Measurements from ENCODE around the gene CYB561. TPM values are rescaled to one million over a fixed set of nuclear protein-coding genes. Genes with fewer than 3 reads are reported as not detected.

The CYB561 gene
- total and polyA plus RNA-seq, 2 of the 4 experiments (the other 2 are of a cell fraction), result 2.5 to 3.0 TPM

DNA sequence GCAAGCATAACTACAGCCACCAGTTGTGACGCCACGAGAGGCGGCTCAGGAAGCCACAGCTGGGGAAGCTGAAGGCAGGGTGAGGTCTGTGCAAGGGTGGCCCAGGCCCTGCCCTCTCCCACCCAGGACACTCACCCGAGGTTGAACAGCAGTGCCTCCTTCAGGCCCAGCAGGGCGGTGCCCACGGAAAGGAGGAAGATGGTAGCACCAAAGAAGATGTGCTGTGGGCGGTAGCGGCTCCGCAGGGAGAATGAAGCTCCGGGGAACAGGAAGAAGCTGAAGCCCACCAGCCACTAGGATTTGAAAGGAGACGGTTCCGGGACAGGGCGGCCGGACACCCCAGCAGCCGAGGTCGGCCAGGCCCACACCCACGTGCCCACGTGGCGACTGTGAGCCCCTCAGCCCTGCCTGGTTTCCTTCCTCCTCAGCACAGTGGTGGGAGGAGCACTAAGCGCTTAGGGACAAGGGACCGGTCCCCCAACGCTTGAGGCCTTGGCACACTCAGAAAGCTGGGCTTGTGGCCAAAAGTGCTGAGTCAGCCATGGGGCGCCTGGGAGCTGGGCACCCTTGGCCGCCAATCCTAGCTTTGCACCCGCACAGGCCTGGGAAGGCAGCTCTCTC lies 11.0 kb downstream of the CYB561 start:
- Histone ChIP-seq H4K5ac (ENCODE audit: low read depth, low read length) (no peak overlapping the region), H3K4me1 (ENCODE audit: control insufficient read depth, insufficient read depth, low read length) (peaks cover 28% of the 10 kb centered on the region), H2AFZ (replicated peaks; ENCODE audit: low read length, poor library complexity) (peak overlapping the region; percentile 60), H3K14ac (replicated peaks; ENCODE audit: low read depth, low read length) (0 out of 2 replicates have a peak overlapping the region, but pooled peaks have one; percentile 29), H3K56ac (ENCODE audit: extremely low read depth, insufficient read depth, low read length) (no peak overlapping the region), H4K20me1 (ENCODE audit: insufficient read depth, low read length) (no peaks in the 10 kb centered on the region; the same call in 1 of the 2 replicates), H2BK15ac (ENCODE audit: low read depth, low read length) (no peak overlapping the region), H3K23ac (ENCODE audit: low read depth, low read length) (no peak overlapping the region), H3K9me3 (ENCODE audit: control insufficient read depth, insufficient read depth, low read length) (no peaks in the 10 kb centered on the region), H2BK20ac (ENCODE audit: low read depth, low read length) (no peak overlapping the region), H3K18ac (ENCODE audit: low read depth, low read length) (no peak overlapping the region), H4K91ac (ENCODE audit: insufficient read depth, low read depth, low read length) (peak overlapping the region; percentile 17), H2AK9ac (replicated peaks; ENCODE audit: low read depth, low read length, poor library complexity) (peak overlapping the region; percentile 60), H3K36me3 (ENCODE audit: control insufficient read depth, insufficient read depth, low read length) (peaks cover 3% of the 10 kb centered on the region; the same call in 1 of the 2 replicates), H3K9ac (ENCODE audit: low read depth, low read length) (no peak overlapping the region), H3K27ac (ENCODE audit: insufficient read depth, low read length) (no peak overlapping the region), H3K79me1 (ENCODE audit: low read depth in 1 of 2, low read length in 2 of 2) (no peaks in the 10 kb centered on the region), H3K4me3 (ENCODE audit: insufficient read depth, low read depth, low read length) (no peak overlapping the region), H2BK5ac (ENCODE audit: low read depth, low read length, poor library complexity, severe bottlenecking) (no peak overlapping the region), H2AK5ac (ENCODE audit: low read depth, low read length) (peak overlapping the region; percentile 84), H2BK120ac (ENCODE audit: low read depth, low read length) (peak overlapping the region; percentile 30; the same call in 1 of the 2 replicates), H3K4ac (ENCODE audit: low read depth, low read length) (no peak overlapping the region; the same call in 1 of the 2 replicates), H3K9me1 (ENCODE audit: insufficient read depth, low read length) (peaks cover 19% of the 10 kb centered on the region), H4K8ac (ENCODE audit: low read depth in 2 of 2, low read length in 2 of 2) (no peak overlapping the region), H3K27me3 (ENCODE audit: control insufficient read depth, insufficient read depth, low read length) (no peaks in the 10 kb centered on the region), H3K4me2 (ENCODE audit: low read depth, low read length) (no peak overlapping the region)
- DNase-seq, result peak; percentile 25
- intact Hi-C loops (cut with micrococcal nuclease), result no loop called here
- in situ Hi-C loops (cut with MboI; ENCODE audit: low sequenced_read_pairs), result no loop called here
- CTCF ChIA-PET, result interaction anchor here (0.6 kb wide), 1 partner anchor 124 kb away, joined by 3 read pairs; no protein-coding TSS in a partner anchor
- no TSS peak for BruUV-seq (replicated peaks)
- dilution Hi-C loops (cut with HindIII; ENCODE audit: low sequenced_read_pairs, unreplicated experiment), result no loop called here
- POLR2A ChIA-PET (ENCODE audit: unreplicated experiment), result no interaction called here
- TF ChIP-seq, protein P1, sequence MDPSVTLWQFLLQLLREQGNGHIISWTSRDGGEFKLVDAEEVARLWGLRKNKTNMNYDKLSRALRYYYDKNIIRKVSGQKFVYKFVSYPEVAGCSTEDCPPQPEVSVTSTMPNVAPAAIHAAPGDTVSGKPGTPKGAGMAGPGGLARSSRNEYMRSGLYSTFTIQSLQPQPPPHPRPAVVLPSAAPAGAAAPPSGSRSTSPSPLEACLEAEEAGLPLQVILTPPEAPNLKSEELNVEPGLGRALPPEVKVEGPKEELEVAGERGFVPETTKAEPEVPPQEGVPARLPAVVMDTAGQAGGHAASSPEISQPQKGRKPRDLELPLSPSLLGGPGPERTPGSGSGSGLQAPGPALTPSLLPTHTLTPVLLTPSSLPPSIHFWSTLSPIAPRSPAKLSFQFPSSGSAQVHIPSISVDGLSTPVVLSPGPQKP (IDR thresholded peaks at IDR 0.05; ENCODE audit: borderline replicate concordance, low read depth, low read length), result no peak
- peak; percentile 69; the same call in 1 of the 2 replicates for TF ChIP-seq NFE2L2 (IDR thresholded peaks at IDR 0.05; ENCODE audit: low read depth, low read length)
- TF ChIP-seq, protein P2, sequence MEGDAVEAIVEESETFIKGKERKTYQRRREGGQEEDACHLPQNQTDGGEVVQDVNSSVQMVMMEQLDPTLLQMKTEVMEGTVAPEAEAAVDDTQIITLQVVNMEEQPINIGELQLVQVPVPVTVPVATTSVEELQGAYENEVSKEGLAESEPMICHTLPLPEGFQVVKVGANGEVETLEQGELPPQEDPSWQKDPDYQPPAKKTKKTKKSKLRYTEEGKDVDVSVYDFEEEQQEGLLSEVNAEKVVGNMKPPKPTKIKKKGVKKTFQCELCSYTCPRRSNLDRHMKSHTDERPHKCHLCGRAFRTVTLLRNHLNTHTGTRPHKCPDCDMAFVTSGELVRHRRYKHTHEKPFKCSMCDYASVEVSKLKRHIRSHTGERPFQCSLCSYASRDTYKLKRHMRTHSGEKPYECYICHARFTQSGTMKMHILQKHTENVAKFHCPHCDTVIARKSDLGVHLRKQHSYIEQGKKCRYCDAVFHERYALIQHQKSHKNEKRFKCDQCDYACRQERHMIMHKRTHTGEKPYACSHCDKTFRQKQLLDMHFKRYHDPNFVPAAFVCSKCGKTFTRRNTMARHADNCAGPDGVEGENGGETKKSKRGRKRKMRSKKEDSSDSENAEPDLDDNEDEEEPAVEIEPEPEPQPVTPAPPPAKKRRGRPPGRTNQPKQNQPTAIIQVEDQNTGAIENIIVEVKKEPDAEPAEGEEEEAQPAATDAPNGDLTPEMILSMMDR (conservative IDR thresholded peaks at IDR 0.05; ENCODE audit: low read depth, low read length), result 0 out of 2 replicates have a peak, but pooled peaks have one; percentile 10
- TF ChIP-seq MAFK (IDR thresholded peaks at IDR 0.05; ENCODE audit: low read depth, low read length), result peak; percentile 98
- ATAC-seq (ENCODE audit: low read depth), result no peak
- 100% methylated on average over 2 of the region's 25 CpGs; no CpG with 5 or more reads in 1 of the 2 experiments for WGBS, 2 experiments (ENCODE audit: extremely low coverage in 2 of 2, insufficient read length in 1 of 2)

All from IMR-90 (cell line).